ENCODE data around the gene GPR42. TPM values are rescaled to one million over a fixed set of nuclear protein-coding genes. Genes with fewer than 3 reads are reported as not detected.

Gene GPR42
- total RNA-seq, 2 donors from 2014 or later, result 0.56 TPM; not detected in 1

- DNase-seq (ENCODE audit: low spot score) (peak; percentile 53), ATAC-seq (no peak)
- H3K36me3 Mint-ChIP-seq, result no peaks in the 10 kb centered on the region
- peaks cover 21 to 22% of the 10 kb centered on the region in 2 donors for H3K4me1 Mint-ChIP-seq (ENCODE audit: low read depth in 2 of 2)
- H3K27ac Mint-ChIP-seq, result no peak overlapping the region
- H3K4me3 Mint-ChIP-seq, result no peak overlapping the region
- peaks cover 15% of the 10 kb centered on the region in 2 donors for H3K27me3 Mint-ChIP-seq
- H3K9me3 Mint-ChIP-seq, result no peaks in the 10 kb centered on the region
Measured at GRCh38 chr19:35337984-35338296, 32.9 kb upstream of the GPR42 start.

GRCh38 chr19:35340431-35340830 is 30.4 kb upstream of the GPR42 start:
- ATAC-seq (no peak), DNase-seq (ENCODE audit: low spot score) (peak; percentile 12)
- H3K27me3 Mint-ChIP-seq, result peaks cover 11 to 15% of the 10 kb centered on the region in 2 donors
- H3K9me3 Mint-ChIP-seq, result no peaks in the 10 kb centered on the region
- H3K4me3 Mint-ChIP-seq, result no peak overlapping the region
- peaks cover 10 to 17% of the 10 kb centered on the region in 2 donors for H3K4me1 Mint-ChIP-seq (ENCODE audit: low read depth in 2 of 2)
- H3K36me3 Mint-ChIP-seq, result no peaks in the 10 kb centered on the region
- H3K27ac Mint-ChIP-seq, result no peak overlapping the region

GRCh38 chr19:35341006-35341405 is 29.9 kb upstream of the GPR42 start:
- Mint-ChIP-seq H3K27me3 (peaks cover 11 to 15% of the 10 kb centered on the region in 2 donors), H3K9me3 (no peaks in the 10 kb centered on the region), H3K36me3 (no peaks in the 10 kb centered on the region), H3K4me3 (no peak overlapping the region), H3K27ac (no peak overlapping the region), H3K4me1 (ENCODE audit: low read depth in 2 of 2) (peaks cover 16 to 23% of the 10 kb centered on the region in 2 donors)
- DNase-seq (ENCODE audit: low spot score) (peak; percentile 41), ATAC-seq (no peak)

GRCh38 chr19:35341565-35342225 is 29.2 kb upstream of the GPR42 start:
- no peak for ATAC-seq
- peak; percentile 55 for DNase-seq (ENCODE audit: low spot score)
- H3K9me3 Mint-ChIP-seq, result no peaks in the 10 kb centered on the region
- H3K27me3 Mint-ChIP-seq, result peaks cover 11 to 15% of the 10 kb centered on the region in 2 donors
- no peak overlapping the region for H3K4me3 Mint-ChIP-seq
- no peaks in the 10 kb centered on the region for H3K36me3 Mint-ChIP-seq
- H3K4me1 Mint-ChIP-seq (ENCODE audit: low read depth in 2 of 2), result peaks cover 21 to 27% of the 10 kb centered on the region in 2 donors
- peak overlapping the region in 1 of 2 donors; percentile 29 for H3K27ac Mint-ChIP-seq

GRCh38 chr19:35342430-35342829 is 28.4 kb upstream of the GPR42 start:
- Mint-ChIP-seq H3K4me1 (ENCODE audit: low read depth in 2 of 2) (peaks cover 28 to 30% of the 10 kb centered on the region in 2 donors), H3K9me3 (no peaks in the 10 kb centered on the region), H3K4me3 (no peak overlapping the region), H3K27ac (peak overlapping the region in 1 of 2 donors; percentile 29), H3K27me3 (peaks cover 11 to 15% of the 10 kb centered on the region in 2 donors), H3K36me3 (no peaks in the 10 kb centered on the region)
- DNase-seq (ENCODE audit: low spot score) (no peak), ATAC-seq (no peak)

- DNase-seq (ENCODE audit: low spot score), result no peak
Measured at GRCh38 chr19:35344511-35345031, 26.3 kb upstream of the GPR42 start.

GRCh38 chr19:35345671-35346111 is 25.2 kb upstream of the GPR42 start:
- DNase-seq (ENCODE audit: low spot score) (no peak), ATAC-seq (peak in 1 of 2 donors; percentile 2)
- Mint-ChIP-seq H3K36me3 (no peaks in the 10 kb centered on the region), H3K4me1 (ENCODE audit: low read depth in 2 of 2) (peaks cover 42 to 46% of the 10 kb centered on the region in 2 donors), H3K9me3 (no peaks in the 10 kb centered on the region), H3K4me3 (peak overlapping the region; percentile 81), H3K27ac (peak overlapping the region; percentile 94 to 97), H3K27me3 (peaks cover 10 to 15% of the 10 kb centered on the region in 2 donors)

More at GRCh38 chr19:35344511-35345031, 26.3 kb upstream of the GPR42 start:
- Mint-ChIP-seq H3K9me3 (no peaks in the 10 kb centered on the region), H3K36me3 (no peaks in the 10 kb centered on the region), H3K4me1 (ENCODE audit: low read depth in 2 of 2) (peaks cover 39 to 44% of the 10 kb centered on the region in 2 donors), H3K27ac (no peak overlapping the region), H3K4me3 (no peak overlapping the region), H3K27me3 (peaks cover 10 to 15% of the 10 kb centered on the region in 2 donors)
- ATAC-seq, result no peak

GRCh38 chr19:35346193-35347052 is 24.4 kb upstream of the GPR42 start:
- H3K9me3 Mint-ChIP-seq, result no peaks in the 10 kb centered on the region
- H3K4me3 Mint-ChIP-seq, result peak overlapping the region; percentile 81
- ATAC-seq, result peak; percentile 76 to 85
- H3K4me1 Mint-ChIP-seq (ENCODE audit: low read depth in 2 of 2), result peaks cover 42 to 46% of the 10 kb centered on the region in 2 donors
- peaks cover 10 to 15% of the 10 kb centered on the region in 2 donors for H3K27me3 Mint-ChIP-seq
- no peaks in the 10 kb centered on the region for H3K36me3 Mint-ChIP-seq
- H3K27ac Mint-ChIP-seq, result peak overlapping the region; percentile 94 to 97
- DNase-seq (ENCODE audit: low spot score), result peak; percentile 89

GRCh38 chr19:35347171-35347929 is 23.5 kb upstream of the GPR42 start, which contains the start of gene FFAR1:
TSS of gene FFAR1 (plus strand) at chr19:35347902. CDS start at chr19:35351552, 3,650 bp downstream.
- Mint-ChIP-seq H3K27me3 (peaks cover 5 to 11% of the 10 kb centered on the region in 2 donors), H3K36me3 (no peaks in the 10 kb centered on the region), H3K4me1 (ENCODE audit: low read depth in 2 of 2) (peaks cover 35 to 40% of the 10 kb centered on the region in 2 donors), H3K9me3 (no peaks in the 10 kb centered on the region), H3K27ac (peak within 1 kb of the TSS; percentile 94 to 97), H3K4me3 (peak within 1 kb of the TSS; percentile 81)
- peak; percentile 88 for DNase-seq (ENCODE audit: low spot score)
- peak; percentile 73 to 77 for ATAC-seq

GRCh38 chr19:35347930-35348298 is 23.0 kb upstream of the GPR42 start:
- no peak for DNase-seq (ENCODE audit: low spot score)
- H3K4me3 Mint-ChIP-seq, result peak overlapping the region; percentile 81
- peak overlapping the region; percentile 94 to 97 for H3K27ac Mint-ChIP-seq
- no peaks in the 10 kb centered on the region for H3K9me3 Mint-ChIP-seq
- H3K4me1 Mint-ChIP-seq (ENCODE audit: low read depth in 2 of 2), result peaks cover 32 to 41% of the 10 kb centered on the region in 2 donors
- H3K36me3 Mint-ChIP-seq, result no peaks in the 10 kb centered on the region
- H3K27me3 Mint-ChIP-seq, result peaks cover 2 to 7% of the 10 kb centered on the region in 2 donors
- no peak for ATAC-seq

- Mint-ChIP-seq H3K4me1 (ENCODE audit: low read depth in 2 of 2) (peaks cover 32 to 45% of the 10 kb centered on the region in 2 donors), H3K27me3 (no peaks in the 10 kb centered on the region), H3K9me3 (no peaks in the 10 kb centered on the region), H3K4me3 (peak overlapping the region; percentile 12), H3K27ac (peak overlapping the region; percentile 18 to 97), H3K36me3 (no peaks in the 10 kb centered on the region)
- DNase-seq (ENCODE audit: low spot score), result peak; percentile 51
- ATAC-seq, result no peak
Measured at GRCh38 chr19:35348911-35349611, 21.8 kb upstream of the GPR42 start.

- ATAC-seq, result no peak
Measured at GRCh38 chr19:35349614-35350521, 21.0 kb upstream of the GPR42 start.

More at GRCh38 chr19:35349614-35350521, 21.0 kb upstream of the GPR42 start:
- no peak for DNase-seq (ENCODE audit: low spot score)
- Mint-ChIP-seq H3K27me3 (no peaks in the 10 kb centered on the region), H3K27ac (peak overlapping the region; percentile 18 to 97), H3K9me3 (no peaks in the 10 kb centered on the region), H3K4me1 (ENCODE audit: low read depth in 2 of 2) (peaks cover 32 to 47% of the 10 kb centered on the region in 2 donors), H3K4me3 (peak overlapping the region; percentile 12), H3K36me3 (no peaks in the 10 kb centered on the region)

All from natural killer cell treated with Interleukin-12 subunit alpha and Interleukin-12 subunit beta and Interleukin-15 and Interleukin-18, amount 100 ng/mL, for 72 hours (primary cell).